Activated T-cell treated with anti-CD3 and anti-CD28 coated beads, Interleukin-2, amount 50 U/mL, for 24 hours (primary cell): ENCODE results near the gene CTXN3.
"Not testable (repeated sequence)": the region's sequence is repeated elsewhere in the genome, so short reads cannot be mapped to it uniquely, and the experiment has no call there.

Experiments used
- DNase-seq: peaks from one replicate; pipeline ENCODE4 v3.0.0-alpha.2; 2020
- H3K27ac Mint-ChIP-seq: 2 replicates; pipeline ENCODE4 v1.8.0; 2020; ENCODE audit warnings: mild to moderate bottlenecking, mixed read lengths
- H3K27me3 Mint-ChIP-seq: 2 replicates; pipeline ENCODE4 v1.8.0; 2020; ENCODE audit warnings: mixed read lengths
- H3K36me3 Mint-ChIP-seq: 2 replicates; pipeline ENCODE4 v1.8.0; 2020; ENCODE audit warnings: low read depth, mixed read lengths
- H3K4me1 Mint-ChIP-seq: 2 replicates; pipeline ENCODE4 v1.8.0; 2020; ENCODE audit warnings: low read depth, mixed read lengths
- H3K4me3 Mint-ChIP-seq: 2 replicates; pipeline ENCODE4 v1.8.0; 2020; ENCODE audit warnings: mild to moderate bottlenecking, moderate library complexity, mixed read lengths
- H3K9me3 Mint-ChIP-seq: 2 replicates; pipeline ENCODE4 v1.8.0; 2020; ENCODE audit warnings: mixed read lengths

CTXN3 gene

DNA sequence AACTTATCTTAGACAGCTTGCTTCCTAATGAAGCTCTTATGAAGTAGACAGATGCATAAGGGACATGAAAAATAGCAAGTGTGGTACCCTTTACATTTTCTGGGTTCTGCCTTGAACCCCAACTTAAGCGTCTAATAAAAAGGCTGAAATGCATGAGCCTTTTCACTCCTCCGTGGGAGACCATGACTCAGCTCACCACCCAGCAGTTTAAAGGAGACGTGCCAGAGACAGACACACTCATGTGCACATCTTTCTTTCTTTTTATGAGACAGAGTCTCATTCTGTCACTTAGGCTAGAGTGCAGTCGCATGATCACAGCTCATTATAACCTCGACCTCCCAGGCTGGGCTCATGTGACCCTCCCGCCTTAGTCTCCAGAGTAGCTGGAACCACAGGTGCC, 22.3 kb downstream of the CTXN3 start:
- no peak overlapping the region for H3K4me3 Mint-ChIP-seq
- no peak overlapping the region for H3K27ac Mint-ChIP-seq

GRCh38 chr5:127673117-127673800, 24.4 kb downstream of the CTXN3 start:
- Mint-ChIP-seq H3K27me3 (no peaks in the 10 kb centered on the region), H3K9me3 (no peaks in the 10 kb centered on the region), H3K36me3 (no peaks in the 10 kb centered on the region), H3K4me1 (no peaks in the 10 kb centered on the region), H3K4me3 (no peak overlapping the region), H3K27ac (no peak overlapping the region)
- no peak for DNase-seq

More for the DNA sequence above, 22.3 kb downstream of the CTXN3 start:
- Mint-ChIP-seq H3K36me3 (no peaks in the 10 kb centered on the region), H3K4me1 (no peaks in the 10 kb centered on the region), H3K9me3 (no peaks in the 10 kb centered on the region), H3K27me3 (no peaks in the 10 kb centered on the region)
- no peak for DNase-seq

GRCh38 chr5:127676951-127677350, 28.1 kb downstream of the CTXN3 start:
- not testable (repeated sequence) for H3K27me3 Mint-ChIP-seq, H3K4me1 Mint-ChIP-seq, H3K9me3 Mint-ChIP-seq, H3K4me3 Mint-ChIP-seq, H3K36me3 Mint-ChIP-seq, DNase-seq, H3K27ac Mint-ChIP-seq

DNA sequence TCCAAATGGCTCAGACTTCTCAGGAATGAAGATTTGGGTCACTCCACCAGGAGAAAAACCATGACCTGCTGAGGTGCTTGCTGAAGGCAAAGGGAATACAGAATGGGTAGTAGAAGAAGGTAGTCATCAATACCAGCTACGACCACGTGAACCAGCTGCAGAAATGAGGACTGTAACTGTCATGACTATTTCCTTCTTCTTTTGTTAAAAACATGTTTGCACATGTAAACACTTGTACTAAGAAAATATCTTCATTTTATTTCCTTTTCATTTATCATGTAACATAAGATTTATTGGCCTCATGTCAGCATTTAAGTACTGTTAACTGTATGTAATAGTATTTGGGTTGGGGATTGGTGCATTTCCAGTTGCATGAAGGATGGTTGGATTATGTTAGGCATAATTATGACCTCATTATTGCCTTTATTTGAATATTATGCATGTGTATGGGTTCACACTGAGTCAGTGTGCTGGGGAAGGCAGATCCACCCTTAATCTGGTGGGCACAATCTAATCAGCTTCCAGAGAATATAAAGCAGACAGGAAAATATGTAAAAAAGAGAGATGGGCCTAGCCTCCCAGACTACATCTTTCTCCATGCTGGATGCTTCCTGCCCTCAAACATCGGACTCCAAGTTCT, 30.9 kb downstream of the CTXN3 start:
- H3K9me3 Mint-ChIP-seq, H3K4me3 Mint-ChIP-seq, H3K27me3 Mint-ChIP-seq, DNase-seq, H3K27ac Mint-ChIP-seq, H3K36me3 Mint-ChIP-seq, H3K4me1 Mint-ChIP-seq: not testable (repeated sequence)

DNA sequence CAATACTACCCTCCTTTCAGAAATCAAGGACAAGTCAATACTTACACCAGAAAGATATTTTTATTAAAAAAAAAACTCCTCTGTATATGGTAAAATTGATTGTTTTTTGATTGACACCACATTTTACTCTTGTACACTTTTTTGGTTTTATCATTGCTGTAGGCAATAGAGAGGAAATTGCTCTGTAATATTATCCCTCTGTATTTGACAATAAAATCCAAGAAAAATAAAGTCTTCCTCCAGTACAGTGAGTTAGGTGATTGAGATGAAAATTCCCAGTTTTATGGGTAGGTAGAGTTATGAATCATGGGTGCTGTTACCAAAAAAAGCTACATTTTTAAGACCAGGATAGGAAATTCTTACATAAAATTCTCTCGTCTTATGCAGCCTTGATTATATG, 31.7 kb downstream of the CTXN3 start:
- Mint-ChIP-seq H3K4me1 (no peaks in the 10 kb centered on the region), H3K36me3 (no peaks in the 10 kb centered on the region), H3K9me3 (no peaks in the 10 kb centered on the region)

DNA sequence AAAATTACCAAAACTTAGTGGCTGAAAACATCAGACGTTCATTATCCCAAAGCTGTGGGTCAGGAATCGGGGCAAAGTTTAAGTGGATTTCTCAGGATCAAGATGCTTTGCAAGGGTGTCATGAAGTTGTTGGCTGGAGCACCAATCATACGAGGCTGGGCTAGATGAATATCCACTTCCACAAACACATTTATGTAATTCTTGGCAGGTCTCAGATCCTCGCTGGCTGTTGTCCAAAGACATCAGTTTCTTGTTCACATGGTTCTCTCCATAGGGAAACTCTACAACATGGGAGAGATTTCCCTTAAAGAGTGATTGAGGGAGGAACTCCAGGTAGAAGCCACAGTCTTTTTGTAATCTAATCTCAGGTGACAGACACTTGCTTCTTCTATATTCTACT, 34.1 kb downstream of the CTXN3 start:
- Mint-ChIP-seq H3K9me3 (no peaks in the 10 kb centered on the region), H3K4me1 (no peaks in the 10 kb centered on the region), H3K4me3 (no peak overlapping the region), H3K27me3 (no peaks in the 10 kb centered on the region), H3K36me3 (no peaks in the 10 kb centered on the region), H3K27ac (no peak overlapping the region)
- DNase-seq, result no peak

More for the DNA sequence above, 31.7 kb downstream of the CTXN3 start:
- no peak overlapping the region for H3K27ac Mint-ChIP-seq
- H3K4me3 Mint-ChIP-seq, result no peak overlapping the region
- H3K27me3 Mint-ChIP-seq, result no peaks in the 10 kb centered on the region
- no peak for DNase-seq

GRCh38 chr5:127684726-127685467, 36.0 kb downstream of the CTXN3 start:
- Mint-ChIP-seq H3K4me1 (no peaks in the 10 kb centered on the region), H3K4me3 (no peak overlapping the region), H3K9me3 (no peaks in the 10 kb centered on the region), H3K36me3 (no peaks in the 10 kb centered on the region), H3K27me3 (no peaks in the 10 kb centered on the region), H3K27ac (no peak overlapping the region)
- no peak for DNase-seq

DNA sequence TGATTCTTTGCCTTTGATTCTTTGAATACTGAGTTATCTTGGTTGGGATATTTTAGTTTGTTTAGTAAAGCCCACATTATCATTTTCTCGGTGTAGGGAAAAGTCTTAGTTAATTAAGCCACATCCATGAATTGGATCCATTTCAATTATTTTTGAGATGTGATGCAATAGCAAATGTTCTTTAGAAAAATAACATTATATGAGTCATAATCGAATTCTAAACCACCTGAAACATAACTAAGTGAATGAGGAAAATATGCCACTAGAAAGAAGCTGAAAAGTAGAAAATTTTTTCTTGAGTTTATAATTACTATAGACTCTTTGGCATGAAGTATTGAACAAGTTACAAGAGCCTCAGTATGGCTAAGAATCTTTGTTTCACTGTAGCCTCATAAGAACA, 36.8 kb downstream of the CTXN3 start:
- H3K36me3 Mint-ChIP-seq, result no peaks in the 10 kb centered on the region
- no peak overlapping the region for H3K4me3 Mint-ChIP-seq
- DNase-seq, result no peak
- peaks cover 2% of the 10 kb centered on the region for H3K27me3 Mint-ChIP-seq
- no peaks in the 10 kb centered on the region for H3K4me1 Mint-ChIP-seq
- no peaks in the 10 kb centered on the region for H3K9me3 Mint-ChIP-seq
- H3K27ac Mint-ChIP-seq, result no peak overlapping the region

- Mint-ChIP-seq H3K36me3 (no peaks in the 10 kb centered on the region), H3K4me3 (no peak overlapping the region), H3K27ac (no peak overlapping the region), H3K4me1 (no peaks in the 10 kb centered on the region), H3K9me3 (no peaks in the 10 kb centered on the region), H3K27me3 (peaks cover 5% of the 10 kb centered on the region)
- no peak for DNase-seq
Observed at GRCh38 chr5:127686424-127686823, 37.5 kb downstream of the CTXN3 start.

- H3K9me3 Mint-ChIP-seq, result no peaks in the 10 kb centered on the region
- peaks cover 8% of the 10 kb centered on the region for H3K27me3 Mint-ChIP-seq
- DNase-seq, result no peak
- H3K4me1 Mint-ChIP-seq, result no peaks in the 10 kb centered on the region
- H3K27ac Mint-ChIP-seq, result no peak overlapping the region
- H3K4me3 Mint-ChIP-seq, result no peak overlapping the region
- H3K36me3 Mint-ChIP-seq, result no peaks in the 10 kb centered on the region
Observed at GRCh38 chr5:127694518-127695171, 45.8 kb downstream of the CTXN3 start.

DNA sequence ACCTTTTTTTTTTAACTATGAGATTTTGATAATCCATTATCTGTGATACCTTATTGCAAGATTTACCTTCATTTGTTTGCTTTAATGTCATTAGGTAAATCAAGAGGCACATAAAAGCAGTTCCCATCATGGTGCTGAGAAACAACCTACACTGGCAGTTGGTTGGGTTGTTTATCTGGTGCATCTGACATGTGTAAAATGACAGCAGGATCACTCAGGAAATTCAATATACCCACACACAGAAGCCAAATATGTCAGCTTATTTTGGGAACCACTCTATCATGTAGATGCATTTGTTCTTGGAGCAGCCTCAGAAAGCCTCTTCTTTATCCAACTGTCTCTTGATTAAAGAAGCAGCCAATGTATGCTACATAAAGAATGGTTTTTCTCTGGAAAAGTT, 46.5 kb downstream of the CTXN3 start:
- Mint-ChIP-seq H3K9me3 (no peaks in the 10 kb centered on the region), H3K36me3 (no peaks in the 10 kb centered on the region), H3K4me1 (no peaks in the 10 kb centered on the region), H3K27me3 (peaks cover 8% of the 10 kb centered on the region), H3K27ac (no peak overlapping the region), H3K4me3 (no peak overlapping the region)
- no peak for DNase-seq

- Mint-ChIP-seq H3K27me3 (peaks cover 3% of the 10 kb centered on the region), H3K9me3 (no peaks in the 10 kb centered on the region), H3K27ac (no peak overlapping the region), H3K36me3 (no peaks in the 10 kb centered on the region), H3K4me3 (no peak overlapping the region), H3K4me1 (no peaks in the 10 kb centered on the region)
- no peak for DNase-seq
Observed at GRCh38 chr5:127696683-127697082, 47.8 kb downstream of the CTXN3 start.

- DNase-seq, result no peak
- no peaks in the 10 kb centered on the region for H3K36me3 Mint-ChIP-seq
- H3K9me3 Mint-ChIP-seq, result no peaks in the 10 kb centered on the region
- H3K27ac Mint-ChIP-seq, result no peak overlapping the region
- H3K4me3 Mint-ChIP-seq, result no peak overlapping the region
- H3K4me1 Mint-ChIP-seq, result no peaks in the 10 kb centered on the region
- H3K27me3 Mint-ChIP-seq, result peaks cover 7% of the 10 kb centered on the region
Observed at GRCh38 chr5:127697894-127698600, 49.2 kb downstream of the CTXN3 start.

- Mint-ChIP-seq H3K9me3 (no peaks in the 10 kb centered on the region), H3K27ac (no peak overlapping the region), H3K4me3 (no peak overlapping the region), H3K4me1 (no peaks in the 10 kb centered on the region), H3K27me3 (peaks cover 9% of the 10 kb centered on the region), H3K36me3 (no peaks in the 10 kb centered on the region)
- no peak for DNase-seq
Observed at GRCh38 chr5:127699416-127699815, 50.5 kb downstream of the CTXN3 start.
